ENCODE results near the gene KCNC1.

KCNC1 gene

DNA sequence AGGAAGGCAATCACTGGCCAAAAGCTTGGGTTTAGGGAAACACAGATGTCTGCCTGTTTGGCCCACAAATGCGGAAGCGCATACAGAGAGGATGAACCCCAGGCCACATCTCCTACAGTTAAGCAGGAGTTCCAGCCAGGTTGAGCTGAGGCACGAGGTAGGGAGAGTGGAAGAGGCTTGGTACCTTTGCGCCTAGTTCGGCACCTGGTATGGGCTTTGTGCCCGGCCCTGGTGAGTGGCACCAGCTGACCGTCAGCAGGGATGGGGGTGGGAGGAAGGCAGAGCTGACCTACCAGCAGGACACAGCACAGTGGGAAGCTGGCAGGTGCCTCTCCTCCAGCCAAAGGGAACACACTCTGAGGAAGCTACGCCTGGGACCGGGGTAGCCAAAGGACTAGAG, 57.6 kb downstream of the KCNC1 start:
- no peak for DNase-seq (ENCODE audit: low read depth in 2 of 2)

DNA sequence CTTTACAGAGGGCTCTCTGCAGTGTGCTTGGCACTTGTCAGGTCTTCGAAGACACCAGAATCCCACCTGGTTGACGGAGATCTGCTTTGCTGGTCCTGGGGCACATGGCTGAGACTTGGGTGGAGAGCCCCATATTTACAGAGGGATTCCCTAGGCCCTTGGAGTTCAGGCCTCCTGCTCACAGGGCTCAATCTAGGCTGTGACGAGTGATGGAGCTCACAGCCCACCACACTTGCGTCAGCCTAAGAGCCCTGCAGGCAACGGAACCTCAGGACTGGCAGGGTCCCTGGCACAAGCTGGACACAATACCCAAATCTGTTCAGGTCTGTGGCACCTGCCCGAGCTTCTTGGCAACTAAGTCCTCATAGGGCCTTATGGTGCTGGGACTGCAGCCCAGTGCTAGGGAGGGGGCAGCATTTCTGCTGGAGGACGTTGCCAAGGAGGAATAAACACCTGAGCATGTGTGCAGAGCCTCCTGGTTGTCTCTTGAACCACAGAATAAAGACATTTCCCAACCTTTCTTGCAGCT, 59.1 kb downstream of the KCNC1 start:
- no peak for DNase-seq (ENCODE audit: low read depth in 2 of 2)

DNA sequence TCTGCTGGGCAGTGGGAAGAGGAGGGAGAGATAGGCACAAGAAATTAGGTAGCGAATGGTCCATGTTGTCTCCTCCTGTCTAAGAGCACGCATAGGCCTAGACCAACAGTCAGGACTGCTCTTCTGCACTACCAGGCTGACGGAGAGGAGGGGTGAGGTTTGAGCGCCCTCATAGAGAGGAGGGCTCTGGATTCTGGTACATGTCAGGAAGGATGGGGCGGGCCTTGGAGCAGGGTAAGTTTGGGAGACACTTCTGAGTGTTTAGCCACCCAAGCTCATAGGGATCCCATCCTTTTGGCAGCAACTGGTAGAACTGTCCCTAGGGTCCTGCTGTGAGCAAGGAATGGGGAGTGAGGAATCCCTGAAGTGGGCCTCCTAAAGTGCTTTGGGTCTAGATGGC, 60.4 kb downstream of the KCNC1 start:
- no peak for DNase-seq (ENCODE audit: low read depth in 2 of 2)

DNA sequence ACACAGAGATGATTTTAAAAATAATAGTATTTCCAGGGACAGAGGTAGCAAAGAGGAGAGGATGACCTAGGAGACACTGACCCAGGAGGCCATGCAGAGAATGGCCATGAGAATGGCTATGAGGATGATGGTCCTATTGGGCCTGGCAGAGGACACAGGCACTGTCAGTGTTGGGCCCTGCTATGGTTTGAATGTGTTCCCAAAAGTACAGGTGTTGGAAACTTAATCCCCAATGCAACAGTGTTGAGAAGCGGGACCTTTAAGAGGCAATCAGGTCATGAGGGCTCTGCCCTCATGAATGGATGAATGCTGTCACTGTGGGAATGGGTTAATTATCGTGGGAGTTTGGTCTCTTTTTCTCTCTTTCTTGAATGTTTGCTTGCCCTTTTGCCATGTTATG, 61.6 kb downstream of the KCNC1 start:
- DNase-seq (ENCODE audit: low read depth in 2 of 2): no peak

GRCh38 chr11:17798253-17798652, 63.7 kb downstream of the KCNC1 start:
- no peak for DNase-seq (ENCODE audit: low read depth in 2 of 2)

GRCh38 chr11:17798716-17799115, 64.1 kb downstream of the KCNC1 start:
- no peak for DNase-seq (ENCODE audit: low read depth in 2 of 2)

GRCh38 chr11:17799147-17799546, 64.6 kb downstream of the KCNC1 start:
- DNase-seq (ENCODE audit: low read depth in 2 of 2): no peak

GRCh38 chr11:17801166-17801565, 66.6 kb downstream of the KCNC1 start:
- DNase-seq (ENCODE audit: low read depth in 2 of 2): no peak

- no peak for DNase-seq (ENCODE audit: low read depth in 2 of 2)
Observed at GRCh38 chr11:17802491-17802890, 67.9 kb downstream of the KCNC1 start.

- DNase-seq (ENCODE audit: low read depth in 2 of 2): no peak
Observed at GRCh38 chr11:17803754-17804334, 69.3 kb downstream of the KCNC1 start.

DNA sequence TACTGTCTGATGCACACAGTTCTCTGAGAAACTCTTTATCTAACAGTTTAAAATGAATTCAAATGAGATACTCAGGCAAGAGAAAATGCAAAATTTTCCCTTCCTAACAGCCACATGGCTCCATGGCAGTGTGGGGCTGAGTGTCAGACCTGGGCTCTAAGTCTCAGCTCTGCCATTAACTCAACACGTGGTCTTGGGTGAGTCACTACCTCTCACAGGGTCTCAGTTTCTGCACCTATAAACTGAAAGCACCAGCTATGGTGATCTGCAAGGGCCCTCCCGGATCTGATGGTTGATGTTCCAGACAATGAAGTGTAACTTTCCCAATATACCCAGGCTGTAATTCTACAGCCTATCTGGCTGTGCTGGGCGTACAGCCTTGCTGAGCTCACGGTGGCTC, 70.5 kb downstream of the KCNC1 start:
- no peak for DNase-seq (ENCODE audit: low read depth in 2 of 2)

- no peak for DNase-seq (ENCODE audit: low read depth in 2 of 2)
Observed at GRCh38 chr11:17805873-17806272, 71.3 kb downstream of the KCNC1 start.

- no peak for DNase-seq (ENCODE audit: low read depth in 2 of 2)
Observed at GRCh38 chr11:17807034-17807433, 72.5 kb downstream of the KCNC1 start.

DNA sequence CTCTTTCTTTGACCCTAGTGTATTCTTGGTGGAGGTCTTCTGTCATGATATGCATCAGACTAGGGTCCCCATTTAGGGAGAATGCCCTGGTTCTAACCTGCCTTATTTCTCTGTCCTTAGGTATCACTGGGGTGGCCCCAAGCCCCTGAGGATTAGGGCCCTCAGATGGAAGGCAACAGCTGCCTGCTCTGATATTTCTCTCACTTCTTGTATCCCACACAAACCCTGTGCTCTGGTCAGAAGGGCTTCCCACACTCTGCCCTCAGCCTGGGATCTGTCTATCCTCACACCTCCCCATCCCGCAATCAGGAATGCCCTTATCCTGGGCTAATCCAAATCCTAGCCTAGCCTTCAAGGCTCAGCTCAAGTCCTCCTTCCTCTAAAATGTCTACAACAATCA, 75.5 kb downstream of the KCNC1 start:
- DNase-seq (ENCODE audit: low read depth in 2 of 2): no peak

DNA sequence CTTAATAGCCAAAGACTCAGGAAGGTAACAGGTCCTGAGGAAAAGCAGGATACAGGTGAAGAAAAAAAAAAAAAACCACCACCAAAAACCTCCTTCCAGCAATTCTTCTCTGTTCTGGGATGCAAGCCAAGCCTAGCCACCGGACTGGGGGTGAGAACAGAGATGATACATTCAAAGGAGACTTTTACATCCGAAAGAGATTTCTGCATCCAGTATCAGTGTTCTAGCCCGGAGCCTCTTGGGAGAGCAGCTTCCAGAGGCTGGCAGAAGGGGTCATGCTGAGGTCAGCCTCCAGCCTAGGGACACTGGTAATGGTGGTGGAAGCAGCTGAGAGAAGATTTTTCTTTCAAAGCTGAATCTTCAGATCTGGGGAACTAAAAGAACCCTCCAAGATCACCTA, 76.2 kb downstream of the KCNC1 start:
- DNase-seq (ENCODE audit: low read depth in 2 of 2): no peak

DNA sequence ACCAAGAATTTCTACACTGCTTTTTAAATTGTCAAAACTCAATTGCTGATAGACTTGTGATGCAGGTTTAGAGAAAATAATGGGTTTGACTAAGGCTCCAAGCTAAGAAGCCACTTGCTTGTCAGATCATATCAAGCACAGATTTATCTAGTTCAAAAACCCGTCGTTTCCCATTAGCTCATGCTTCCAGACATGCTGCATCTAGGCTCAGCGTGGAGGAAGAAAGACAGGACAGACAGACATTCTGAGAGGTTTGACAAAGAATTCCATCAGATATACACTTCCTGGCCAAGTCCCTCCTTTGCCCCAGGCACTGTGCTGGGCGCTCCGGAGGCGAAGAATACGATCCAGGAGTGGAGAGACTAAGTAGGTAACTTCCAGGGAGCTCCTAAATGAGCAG, 76.8 kb downstream of the KCNC1 start:
- DNase-seq (ENCODE audit: low read depth in 2 of 2): no peak

DNA sequence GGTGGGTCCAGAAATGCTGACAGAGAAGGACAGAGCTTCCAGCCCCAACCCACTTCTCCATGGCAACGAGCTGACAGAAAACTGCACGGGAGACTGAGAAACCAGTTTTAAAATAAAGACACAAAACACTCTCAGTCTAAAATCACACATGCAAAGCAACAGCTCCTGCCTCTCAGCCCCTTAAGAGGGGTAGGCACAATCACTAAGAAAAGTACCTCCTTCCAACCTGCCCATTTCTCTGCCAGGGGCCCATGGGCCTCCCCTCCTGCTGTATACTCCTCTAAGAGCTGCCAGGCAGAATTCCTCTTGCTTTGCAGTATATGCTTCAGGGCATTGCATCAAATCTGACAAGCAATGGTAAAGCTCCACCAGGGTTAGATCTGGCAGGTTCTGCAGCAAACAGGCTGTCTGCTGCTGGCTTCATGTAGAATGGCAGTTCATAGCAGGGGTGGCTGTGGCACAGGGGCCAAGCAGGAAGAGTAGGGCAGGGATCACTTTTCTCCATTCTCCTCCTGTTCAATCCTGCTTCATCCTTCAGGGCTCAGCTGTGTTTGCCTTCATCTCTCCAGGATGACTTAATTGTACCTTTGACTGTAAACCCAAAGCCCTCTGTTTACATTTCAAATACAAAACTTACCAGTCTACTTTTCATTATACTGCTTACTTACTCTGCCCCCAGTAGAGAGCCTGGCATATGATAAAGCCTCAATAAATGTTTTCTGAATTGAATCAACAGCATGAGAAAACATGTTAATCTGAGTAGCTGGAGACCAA, 77.7 kb downstream of the KCNC1 start:
- no peak for DNase-seq (ENCODE audit: low read depth in 2 of 2)

DNA sequence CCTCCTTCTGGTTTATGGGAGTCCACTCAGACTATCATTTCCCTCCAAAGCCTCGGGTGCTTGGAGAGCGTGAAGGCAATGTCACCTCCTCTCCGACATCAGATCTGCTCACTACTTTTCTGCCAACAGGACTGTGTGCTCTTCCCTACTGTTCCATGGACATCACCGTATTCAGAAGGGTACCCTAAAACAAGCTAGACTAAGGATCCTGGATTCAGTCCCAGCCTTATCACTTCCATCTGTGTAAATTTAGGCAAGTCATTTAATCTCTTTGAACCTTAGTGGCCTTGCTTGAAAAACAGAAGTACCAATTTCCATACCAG, 78.2 kb downstream of the KCNC1 start:
- no peak for DNase-seq (ENCODE audit: low read depth in 2 of 2)

GRCh38 chr11:17813391-17814059, 78.9 kb downstream of the KCNC1 start:
- DNase-seq (ENCODE audit: low read depth in 2 of 2): no peak

- no peak for DNase-seq (ENCODE audit: low read depth in 2 of 2)
Observed at GRCh38 chr11:17814546-17814945, 80.0 kb downstream of the KCNC1 start.

DNA sequence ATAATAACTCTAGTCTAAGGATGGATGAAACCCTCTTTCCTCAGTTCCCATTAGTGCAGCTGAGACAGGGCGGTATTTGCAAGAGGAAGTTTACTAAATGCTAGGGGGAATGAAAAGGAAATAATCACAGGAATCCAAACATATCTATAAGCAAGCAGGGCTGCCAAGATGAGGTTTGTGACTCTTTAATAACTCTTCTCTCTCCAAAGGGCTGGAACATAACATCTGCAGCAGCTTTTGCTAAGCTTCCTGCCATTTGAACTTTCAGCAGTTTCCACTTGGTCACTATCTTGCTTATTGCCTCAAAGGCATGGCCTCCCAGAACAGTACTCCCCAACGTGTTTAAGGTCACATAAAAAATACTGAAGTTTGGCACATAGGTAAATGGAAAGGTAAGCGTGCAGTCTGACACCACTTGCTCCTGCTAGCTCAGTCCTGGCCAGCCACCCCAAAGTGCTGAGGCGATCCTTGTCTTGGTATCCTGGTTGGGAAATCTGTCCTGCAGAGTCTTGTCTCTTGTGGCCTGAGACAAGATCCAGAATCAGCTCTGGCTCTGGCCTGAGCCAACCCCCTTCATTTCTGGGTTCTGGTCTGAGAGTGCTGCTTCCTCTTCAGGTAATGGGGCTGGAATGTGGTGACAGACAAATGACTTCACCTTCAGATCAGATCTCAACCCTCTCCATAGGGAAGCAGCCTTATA, 81.8 kb downstream of the KCNC1 start:
- no peak for DNase-seq (ENCODE audit: low read depth in 2 of 2)

- no peak for DNase-seq (ENCODE audit: low read depth in 2 of 2)
Observed at GRCh38 chr11:17821648-17822400, 87.2 kb downstream of the KCNC1 start.

Data from stimulated activated CD4-positive, alpha-beta T cell treated with anti-CD3 and anti-CD28 coated beads, Interleukin-4, amount 100 ng/mL, for 48 hours (primary cell).